Thymus (tissue), 11 donors: ENCODE data around the gene DAND5. TPM values are rescaled to one million over a fixed set of nuclear protein-coding genes. Genes with fewer than 3 reads are reported as not detected.
"Not testable (repeated sequence)": the region's sequence is repeated elsewhere in the genome, so short reads cannot be mapped to it uniquely, and the experiment has no call there.

Experiments used
- DNase-seq, 9 donors: peaks; one replicate each; pipeline ENCODE4 v3.0.0-alpha.2; 2013; ENCODE audit warnings: low spot score in 9 of 9, low read depth in 6 of 9, missing footprints in 1 of 9
- H3K27ac ChIP-seq, 2 donors: one replicate each; pipeline ENCODE4 v1.5.1; 2013; ENCODE audit warnings: control low read depth in 1 of 2, low read depth in 1 of 2, low read length in 1 of 2, mild to moderate bottlenecking in 1 of 2, moderate library complexity in 1 of 2
- H3K27me3 ChIP-seq, 2 donors: one replicate each; pipeline ENCODE4 v1.5.1; 2013; ENCODE audit warnings: low read length in 1 of 2; ENCODE audit not compliant: control insufficient read depth in 2 of 2, insufficient read depth in 1 of 2
- H3K36me3 ChIP-seq, 2 donors: one replicate each; pipeline ENCODE4 v1.5.1; 2013; ENCODE audit warnings: low read length in 1 of 2, mild to moderate bottlenecking in 1 of 2, moderate library complexity in 1 of 2; ENCODE audit not compliant: control insufficient read depth in 2 of 2, insufficient read depth in 2 of 2
- H3K4me1 ChIP-seq, 2 donors: one replicate each; pipeline ENCODE4 v1.5.1; 2013; ENCODE audit warnings: low read length in 2 of 2; ENCODE audit not compliant: control insufficient read depth in 2 of 2, insufficient read depth in 2 of 2
- H3K4me3 ChIP-seq, 2 donors: one replicate each; pipeline ENCODE4 v1.5.1; 2013; ENCODE audit warnings: low read length in 2 of 2, control low read depth in 1 of 2, mild to moderate bottlenecking in 1 of 2
- H3K9me3 ChIP-seq, 2 donors: one replicate each; pipeline ENCODE4 v1.5.1; 2013; ENCODE audit warnings: low read length in 1 of 2, mild to moderate bottlenecking in 1 of 2; ENCODE audit not compliant: control insufficient read depth in 2 of 2, insufficient read depth in 1 of 2
- WGBS: extraction: QIAGEN DNeasy Blood & Tissue Kit; methylation state at CpG from one replicate; pipeline ENCODE4 v1.1.7; 2013; 5-methylcytosine and 5-hydroxymethylcytosine counted together
- polyA plus RNA-seq: library from polyadenylated mRNA; stranded (reverse); fragments of 200-250 nt; gene quantifications from one replicate; pipeline ENCODE4 v1.2.3, GENCODE V29; 2013
- total RNA-seq: library from RNA; stranded (reverse); fragments of 120-200 nt; gene quantifications from one replicate; pipeline ENCODE4 v1.2.4, GENCODE V29; 2013
- donor health status: healthy.

Gene DAND5
- total and polyA plus RNA-seq, 2 donors = 0.09 TPM

GRCh38 chr19:12975221-12975741 lies 5.9 kb downstream of the DAND5 start:
- Histone ChIP-seq H3K36me3 (no peaks in the 10 kb centered on the region), H3K9me3 (no peaks in the 10 kb centered on the region), H3K27me3 (peaks cover 0 to 15% of the 10 kb centered on the region in 2 donors), H3K4me3 (no peak overlapping the region), H3K27ac (no peak overlapping the region), H3K4me1 (peaks cover 0 to 10% of the 10 kb centered on the region in 2 donors)
- DNase-seq = no peak
- WGBS = 38% methylated on average over 17 of the region's 17 CpGs

- H3K4me1 ChIP-seq, H3K9me3 ChIP-seq: not testable (repeated sequence)
- 96% methylated on average over 7 of the region's 7 CpGs for WGBS
Measured at GRCh38 chr19:12976109-12976508, 6.7 kb downstream of the DAND5 start.

GRCh38 chr19:12979974-12980373 lies 10.6 kb downstream of the DAND5 start:
- Histone ChIP-seq H3K36me3 (no peaks in the 10 kb centered on the region), H3K9me3 (no peaks in the 10 kb centered on the region), H3K27ac (no peak overlapping the region), H3K4me3 (no peak overlapping the region), H3K27me3 (peaks cover 2 to 42% of the 10 kb centered on the region in 2 donors), H3K4me1 (peaks cover 3 to 11% of the 10 kb centered on the region in 2 donors)
- 97% methylated on average over 3 of the region's 3 CpGs for WGBS
- DNase-seq = no peak

More at GRCh38 chr19:12976109-12976508, 6.7 kb downstream of the DAND5 start:
- DNase-seq, H3K36me3 ChIP-seq, H3K27ac ChIP-seq, H3K4me3 ChIP-seq: not testable (repeated sequence)
- H3K27me3 ChIP-seq = peaks cover 0 to 16% of the 10 kb centered on the region in 2 donors

- H3K4me3 ChIP-seq = no peak overlapping the region
- no peak overlapping the region for H3K27ac ChIP-seq
- WGBS = 94% methylated on average over 6 of the region's 6 CpGs
Measured at GRCh38 chr19:12982648-12983047, 13.3 kb downstream of the DAND5 start.

GRCh38 chr19:12983091-12983490 lies 13.7 kb downstream of the DAND5 start:
- H3K36me3 ChIP-seq = no peaks in the 10 kb centered on the region
- peaks cover 2 to 60% of the 10 kb centered on the region in 2 donors for H3K27me3 ChIP-seq
- no peak overlapping the region for H3K27ac ChIP-seq
- DNase-seq = no peak
- H3K9me3 ChIP-seq = no peaks in the 10 kb centered on the region
- peak overlapping the region in 1 of 2 donors; percentile 8 for H3K4me3 ChIP-seq
- H3K4me1 ChIP-seq = peaks cover 3% of the 10 kb centered on the region in 2 donors
- 65% methylated on average over 10 of the region's 10 CpGs for WGBS

More at GRCh38 chr19:12982648-12983047, 13.3 kb downstream of the DAND5 start:
- Histone ChIP-seq H3K9me3 (no peaks in the 10 kb centered on the region), H3K4me1 (peaks cover 3% of the 10 kb centered on the region in 2 donors), H3K27me3 (peaks cover 2 to 56% of the 10 kb centered on the region in 2 donors), H3K36me3 (no peaks in the 10 kb centered on the region)
- DNase-seq = no peak

GRCh38 chr19:12983542-12984142 lies 14.3 kb downstream of the DAND5 start:
- no peak overlapping the region for H3K27ac ChIP-seq

GRCh38 chr19:12984143-12984627 lies 14.8 kb downstream of the DAND5 start:
- no peak overlapping the region for H3K4me3 ChIP-seq
- no peak for DNase-seq
- peaks cover 0 to 2% of the 10 kb centered on the region in 2 donors for H3K9me3 ChIP-seq
- H3K4me1 ChIP-seq = peaks cover 3% of the 10 kb centered on the region in 2 donors
- 94% methylated on average over 3 of the region's 3 CpGs for WGBS
- no peaks in the 10 kb centered on the region for H3K36me3 ChIP-seq
- no peak overlapping the region for H3K27ac ChIP-seq
- peaks cover 2 to 62% of the 10 kb centered on the region in 2 donors for H3K27me3 ChIP-seq

More at GRCh38 chr19:12983542-12984142, 14.3 kb downstream of the DAND5 start:
- H3K36me3 ChIP-seq = no peaks in the 10 kb centered on the region
- 9% methylated on average over 51 of the region's 51 CpGs for WGBS
- H3K9me3 ChIP-seq = no peaks in the 10 kb centered on the region
- H3K27me3 ChIP-seq = peaks cover 2 to 60% of the 10 kb centered on the region in 2 donors
- peaks cover 3% of the 10 kb centered on the region in 2 donors for H3K4me1 ChIP-seq
- peak overlapping the region in 1 of 2 donors; percentile 8 for H3K4me3 ChIP-seq
- DNase-seq = peak in 8 of 9 donors; percentile 40 to 78 (median 56)

GRCh38 chr19:12984683-12985048 lies 15.3 kb downstream of the DAND5 start:
- peaks cover 0 to 7% of the 10 kb centered on the region in 2 donors for H3K9me3 ChIP-seq
- H3K36me3 ChIP-seq = no peaks in the 10 kb centered on the region
- H3K27me3 ChIP-seq = peaks cover 2 to 66% of the 10 kb centered on the region in 2 donors
- peaks cover 3% of the 10 kb centered on the region in 2 donors for H3K4me1 ChIP-seq
- WGBS = 57% methylated on average over 10 of the region's 10 CpGs
- no peak for DNase-seq
- H3K4me3 ChIP-seq = no peak overlapping the region
- H3K27ac ChIP-seq = no peak overlapping the region

GRCh38 chr19:12985049-12985776 lies 15.8 kb downstream of the DAND5 start:
- Histone ChIP-seq H3K27me3 (peaks cover 2 to 71% of the 10 kb centered on the region in 2 donors), H3K4me3 (no peak overlapping the region), H3K27ac (no peak overlapping the region), H3K4me1 (peaks cover 3% of the 10 kb centered on the region in 2 donors), H3K36me3 (no peaks in the 10 kb centered on the region), H3K9me3 (peaks cover 0 to 11% of the 10 kb centered on the region in 2 donors)
- no peak for DNase-seq
- WGBS = 82% methylated on average over 16 of the region's 16 CpGs
